SW 1271 (cell line): Measurements from ENCODE around the gene TP53RK.
A peak's percentile ranks its signal among the peaks of the same experiment; 100 is the strongest.
"Not testable (repeated sequence)": the region's sequence is repeated elsewhere in the genome, so short reads cannot be mapped to it uniquely, and the experiment has no call there.

ENCODE experiments used
- DNase-seq, 2 experiments: peaks; one replicate each; lab custom pipeline; 2025; lab: John Stamatoyannopoulos, UW

Gene TP53RK

DNA sequence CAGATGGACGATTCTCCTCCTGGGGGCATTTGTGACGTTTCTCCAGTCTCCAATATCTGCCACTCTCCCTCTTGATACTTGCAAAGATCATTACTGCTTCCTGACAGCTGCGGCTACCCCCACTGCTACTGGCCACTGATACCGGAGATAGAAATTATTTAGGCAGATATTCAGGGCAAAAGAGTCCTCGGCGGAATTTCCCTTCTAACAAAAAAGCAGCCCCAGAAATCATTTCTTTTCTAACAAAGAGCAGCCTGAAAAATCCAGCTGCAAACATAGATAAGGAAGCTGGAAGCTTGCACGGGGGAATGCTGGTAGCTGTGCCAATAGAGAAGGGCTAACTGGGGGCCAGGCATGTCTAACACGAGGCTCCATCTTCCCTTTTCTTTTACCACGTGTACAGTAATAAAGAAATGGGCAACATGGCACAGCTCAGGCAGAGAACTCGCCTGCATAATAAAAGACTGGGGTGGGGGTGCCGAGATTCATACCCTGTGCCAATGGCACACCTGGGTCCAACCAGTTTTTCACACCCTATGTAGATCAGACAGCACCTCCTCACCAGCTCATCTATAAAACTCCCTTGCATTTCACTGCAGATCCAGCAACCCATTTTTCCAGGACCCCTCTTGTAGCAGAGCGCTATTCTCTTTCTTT is 6.1 kb downstream of the TP53RK start:
- DNase-seq = no peak

DNA sequence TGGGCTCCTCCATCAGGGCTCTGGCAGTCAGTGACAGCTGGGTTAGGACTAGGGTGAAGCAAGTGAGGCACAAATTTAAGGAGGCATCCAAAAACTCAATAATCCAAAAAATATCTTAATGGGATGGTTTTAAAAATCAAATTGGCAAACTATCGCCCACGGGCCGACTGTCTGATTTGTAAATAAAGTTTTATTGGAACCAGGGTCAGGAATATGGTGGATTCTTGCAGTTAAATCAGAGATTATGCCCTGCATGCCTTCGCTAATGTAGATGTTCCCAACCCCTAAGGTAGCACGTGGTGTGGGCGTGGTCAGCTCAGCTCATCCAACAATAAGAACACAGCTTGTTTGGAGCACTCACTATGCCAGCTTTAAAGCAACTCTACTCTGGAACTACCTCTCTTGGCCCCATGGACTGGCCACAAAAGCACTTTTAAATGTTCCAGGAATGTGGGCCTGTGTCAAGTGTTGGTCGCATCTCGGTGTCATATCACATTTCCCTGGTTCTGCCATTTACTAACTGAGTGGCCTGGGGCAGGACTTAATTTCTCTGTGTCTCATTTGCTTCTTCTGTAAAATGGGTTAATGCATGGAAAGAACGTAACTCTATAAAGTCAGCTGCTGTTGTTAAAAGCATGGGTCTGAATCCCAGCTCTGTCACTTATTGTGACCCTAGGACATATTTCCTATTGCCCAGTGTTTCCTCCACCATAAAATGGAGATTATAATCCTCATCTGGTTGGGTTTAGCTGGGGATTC is 7.0 kb downstream of the TP53RK start:
- no peak for DNase-seq

DNA sequence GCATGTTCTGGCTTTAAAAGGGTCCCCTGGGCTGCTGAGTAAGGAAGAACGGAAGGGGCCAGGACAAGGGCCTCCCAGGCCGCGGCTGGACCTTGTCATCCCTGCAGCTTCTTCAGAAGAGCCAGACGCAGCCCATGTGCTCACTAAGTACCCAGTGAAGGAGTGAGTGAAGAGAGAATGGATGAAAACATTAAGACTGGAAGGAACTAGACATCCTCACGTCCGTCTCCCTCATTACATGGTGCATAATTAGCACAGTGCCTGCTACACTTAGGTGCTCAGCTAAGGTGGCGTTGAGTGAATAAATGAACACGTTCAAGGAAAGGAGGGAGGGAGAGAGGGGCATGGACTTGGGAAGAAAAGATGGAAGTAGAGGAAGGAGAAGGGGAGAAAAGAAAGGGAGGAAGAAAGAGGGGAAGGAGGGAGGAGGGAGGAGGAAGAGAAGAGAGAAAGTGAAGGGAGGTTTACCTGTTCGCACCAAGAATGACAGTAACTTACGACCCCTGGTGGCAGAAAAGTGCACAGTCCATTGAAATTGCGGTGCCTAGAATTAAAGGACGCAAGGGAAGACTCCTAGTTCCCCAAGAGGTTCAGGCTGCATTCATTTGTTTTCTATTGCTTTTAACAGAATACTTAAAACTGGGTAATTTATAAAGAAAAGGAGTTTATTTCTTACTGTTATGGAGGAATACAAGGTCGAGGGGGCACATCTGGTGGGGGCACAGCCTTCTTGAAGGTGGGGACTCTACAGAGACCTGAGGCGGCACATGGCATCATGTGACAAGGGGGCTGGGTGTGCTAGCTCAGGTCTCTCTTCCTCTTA is 8.0 kb downstream of the TP53RK start:
- DNase-seq = peak in 1 of 2 experiments; percentile 36

DNA sequence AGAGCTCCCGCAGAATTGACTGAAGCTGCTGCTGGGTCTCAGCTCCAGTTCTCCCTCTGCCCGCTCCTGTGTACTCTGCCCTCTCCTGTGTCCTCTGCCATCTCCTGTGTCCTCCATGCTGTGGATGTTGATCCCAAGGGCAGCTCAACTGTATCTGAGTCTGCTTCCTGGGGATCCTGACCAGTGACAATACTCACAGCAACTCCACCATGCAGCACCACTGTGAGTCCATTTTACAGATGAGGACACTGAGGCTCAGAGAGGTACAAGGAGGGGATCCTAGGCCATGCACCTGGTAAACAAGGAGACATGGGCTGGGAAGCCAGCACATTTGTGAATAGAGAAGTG is 8.6 kb downstream of the TP53RK start:
- no peak for DNase-seq

DNA sequence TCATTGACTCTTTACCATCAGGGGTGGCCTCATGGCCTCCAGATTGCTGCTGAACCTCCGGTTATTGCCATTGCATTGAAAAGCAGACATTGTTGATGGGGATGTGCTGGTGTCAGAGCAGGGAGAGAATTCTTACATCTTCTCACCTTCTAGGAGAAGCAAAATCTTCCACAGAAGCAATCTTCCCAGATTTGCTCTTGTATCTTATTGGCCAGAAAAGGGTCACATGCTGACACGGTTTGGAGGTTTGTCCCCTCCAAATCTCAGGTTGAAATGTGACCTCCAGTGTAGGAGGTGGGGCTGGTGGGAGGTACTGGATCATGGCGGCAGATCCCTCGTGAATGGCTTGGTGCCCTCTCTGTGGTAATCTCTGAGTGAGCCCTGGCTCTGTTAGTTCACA is 10.7 kb downstream of the TP53RK start:
- no peak for DNase-seq

DNA sequence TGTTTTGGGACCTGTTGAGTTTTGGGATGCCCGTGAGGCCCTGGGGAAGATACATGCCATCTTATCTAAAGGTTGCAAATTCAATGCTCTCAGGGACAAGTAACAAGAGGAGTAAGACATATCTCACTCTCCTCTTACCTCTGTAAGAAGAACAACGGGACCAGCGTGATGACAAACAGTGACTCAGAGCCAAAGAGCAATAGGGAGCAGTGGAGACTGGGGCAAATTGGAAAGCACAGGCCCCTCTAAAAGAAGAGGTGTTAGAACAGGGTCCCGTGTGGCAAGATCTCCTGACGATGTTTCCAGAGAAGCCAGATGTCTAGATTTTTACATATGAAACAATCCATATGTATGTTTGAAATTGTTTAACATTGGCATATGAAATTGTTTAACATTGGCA is 11.6 kb downstream of the TP53RK start:
- no peak for DNase-seq

DNA sequence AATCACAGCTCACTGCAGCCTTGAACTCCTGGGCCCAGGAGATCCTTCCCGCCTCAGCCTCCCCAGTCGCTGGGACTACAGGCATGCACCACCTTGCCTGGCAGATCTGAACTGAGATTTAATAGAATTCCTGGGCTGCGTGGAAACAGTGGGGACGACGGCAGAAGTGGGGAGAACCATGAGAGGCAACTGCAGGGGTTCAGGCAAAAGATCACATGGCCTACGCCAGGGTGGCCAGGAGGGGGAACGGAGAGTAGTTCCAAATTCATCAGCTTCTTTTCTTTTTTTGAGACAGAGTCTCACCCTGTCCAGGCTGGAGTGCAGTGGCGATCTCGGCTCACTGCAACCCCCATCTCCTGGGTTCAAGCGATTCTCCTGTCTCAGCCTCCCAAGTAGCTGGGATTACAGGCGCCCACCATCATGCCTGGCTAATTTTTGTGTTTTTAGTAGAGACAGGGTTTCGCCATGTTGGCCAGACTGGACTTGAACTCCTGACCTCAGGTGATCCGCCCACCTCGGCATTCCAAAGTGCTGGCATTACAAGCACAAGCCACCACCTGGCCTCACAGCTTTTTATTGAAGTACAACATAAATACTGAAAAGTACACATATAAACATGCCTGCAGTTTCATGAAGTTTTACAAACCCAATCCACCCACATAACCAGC is 12.5 kb downstream of the TP53RK start:
- not testable (repeated sequence) for DNase-seq

DNA sequence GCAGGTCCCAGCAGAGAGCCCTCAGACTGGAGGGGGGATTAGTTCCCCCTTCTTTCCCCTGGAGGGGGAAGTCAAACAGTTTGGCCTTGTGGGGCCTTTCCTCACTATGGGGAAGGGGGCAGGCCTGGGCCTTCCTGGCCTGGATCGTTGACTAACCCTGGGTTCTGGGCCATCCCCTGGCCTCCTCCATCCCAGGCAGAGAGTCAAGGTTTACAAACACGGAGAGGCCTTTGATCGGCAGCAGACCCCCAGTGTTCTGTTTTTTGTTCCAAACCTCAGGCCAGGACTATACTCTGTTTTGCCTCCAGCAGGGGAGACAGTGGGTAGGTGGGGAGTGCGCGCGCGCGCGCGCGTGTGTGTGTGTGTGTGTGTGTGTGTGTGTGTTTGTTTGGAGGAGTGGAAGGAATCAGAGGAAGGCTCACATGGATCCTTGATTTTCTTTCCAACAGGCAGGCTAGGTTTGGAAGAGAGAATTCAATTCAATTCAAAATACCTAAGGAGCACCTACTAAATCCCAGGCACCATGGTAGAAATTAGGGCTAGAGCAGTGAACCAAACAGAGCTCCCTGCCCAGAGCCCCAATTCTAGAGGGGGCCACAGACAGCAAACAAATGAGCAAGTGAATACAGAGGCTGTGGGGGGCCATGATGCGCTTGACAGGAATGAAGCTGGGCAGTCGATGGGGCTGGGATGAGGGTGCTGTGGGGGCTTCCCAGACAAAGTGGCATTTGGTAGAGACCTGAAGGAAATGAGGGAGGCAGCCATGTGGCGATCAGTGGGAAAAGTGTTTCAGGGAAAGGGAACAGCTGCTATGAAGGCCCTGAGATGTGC is 14.8 kb downstream of the TP53RK start:
- no peak for DNase-seq

DNA sequence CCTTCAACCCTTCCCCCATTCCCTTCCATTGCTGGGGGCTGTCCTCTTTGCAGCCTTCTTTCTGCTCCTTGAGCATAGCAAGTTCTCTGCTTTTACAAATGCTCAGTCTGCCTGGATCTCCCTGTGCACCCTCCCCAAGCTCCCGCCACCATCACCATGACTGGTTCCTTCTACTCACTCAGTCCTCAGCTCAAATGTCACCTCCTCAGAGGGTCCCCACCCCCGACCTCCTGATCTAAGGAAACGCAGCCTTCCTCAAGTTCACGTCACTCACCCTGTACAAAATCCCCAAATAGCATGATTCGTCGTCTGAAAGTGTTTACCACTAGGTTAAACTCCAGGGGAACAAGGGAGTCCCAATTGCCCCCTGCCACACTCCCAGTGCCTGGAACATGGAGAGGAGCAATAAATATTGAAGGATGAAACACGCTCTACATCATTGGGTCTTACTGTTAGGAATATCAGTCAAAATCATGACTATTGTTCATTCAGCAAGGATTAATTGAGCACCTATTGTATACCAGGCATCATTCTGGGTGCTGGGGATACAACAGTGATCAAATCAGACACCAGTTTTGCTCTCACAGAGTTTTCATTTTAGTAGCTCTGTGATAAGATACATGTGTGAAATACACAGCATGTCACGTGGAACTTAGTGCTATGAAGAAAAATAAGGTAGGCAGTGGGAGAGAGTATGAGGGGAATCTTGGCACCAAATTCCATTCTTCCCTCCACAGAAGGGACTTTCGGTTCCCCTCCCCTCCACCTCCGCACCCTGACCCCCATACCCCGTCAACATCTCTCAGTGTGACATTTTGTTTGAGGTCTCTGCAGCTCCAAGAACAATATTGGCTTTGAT is 15.6 kb downstream of the TP53RK start:
- no peak for DNase-seq

DNA sequence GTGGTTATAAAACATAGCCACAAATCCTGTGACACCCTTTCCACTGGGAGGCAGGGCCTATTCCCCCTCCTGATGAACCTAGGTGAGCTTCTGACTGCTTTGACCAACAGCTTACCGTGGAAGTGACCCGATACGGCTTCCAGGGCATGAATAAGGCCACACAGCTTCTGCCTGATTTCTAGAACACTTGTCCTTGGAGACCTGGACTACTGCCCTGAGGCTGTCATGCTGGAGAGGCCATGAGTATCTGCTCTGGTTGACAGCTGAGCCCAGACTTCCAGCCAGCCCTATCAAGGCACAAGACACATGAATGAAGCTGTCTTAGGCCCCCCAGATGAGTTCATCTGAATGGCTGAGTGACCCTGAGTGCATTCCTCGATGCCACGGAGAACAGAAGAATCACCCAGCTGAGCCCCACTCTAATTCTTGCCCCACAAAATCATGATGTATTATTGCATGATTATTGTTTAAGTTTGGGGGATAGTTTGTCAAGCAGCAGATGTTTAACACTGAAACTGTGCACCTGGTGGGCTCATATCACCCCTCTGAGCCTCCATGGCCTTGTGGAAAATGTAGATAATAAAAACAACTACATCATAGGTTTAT is 16.6 kb downstream of the TP53RK start:
- DNase-seq = no peak

DNA sequence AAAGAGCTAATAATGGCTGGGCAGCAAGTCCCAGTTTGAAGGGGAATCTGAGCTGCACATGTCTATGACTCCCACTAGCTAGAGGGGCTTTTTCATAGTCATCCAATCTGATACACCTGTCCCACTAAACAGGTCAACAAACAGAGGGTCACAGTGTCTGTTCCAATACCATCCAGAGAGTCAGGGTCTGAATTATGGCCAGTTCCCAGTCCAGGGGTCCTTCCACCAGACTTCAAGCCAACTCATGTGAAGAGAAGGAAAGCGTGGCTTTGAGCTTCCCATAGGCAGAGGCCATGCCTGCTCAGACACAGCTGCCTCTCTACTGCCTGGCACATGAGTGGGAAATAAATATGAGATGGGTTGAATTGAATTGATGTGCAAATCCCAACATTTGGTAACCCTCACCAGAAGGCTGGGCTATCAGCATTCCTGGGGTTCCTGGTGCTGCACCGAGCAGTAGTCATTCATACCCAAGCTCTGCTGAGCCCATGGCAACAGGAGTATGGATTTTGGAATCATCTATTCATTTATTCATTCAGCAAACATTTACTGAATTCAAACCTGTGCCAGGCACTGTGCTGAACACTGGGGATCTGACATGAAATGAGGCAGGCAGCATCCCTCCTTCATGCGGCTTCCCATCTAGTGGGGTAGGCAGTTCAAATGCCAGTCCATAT is 17.2 kb downstream of the TP53RK start:
- DNase-seq = no peak

DNA sequence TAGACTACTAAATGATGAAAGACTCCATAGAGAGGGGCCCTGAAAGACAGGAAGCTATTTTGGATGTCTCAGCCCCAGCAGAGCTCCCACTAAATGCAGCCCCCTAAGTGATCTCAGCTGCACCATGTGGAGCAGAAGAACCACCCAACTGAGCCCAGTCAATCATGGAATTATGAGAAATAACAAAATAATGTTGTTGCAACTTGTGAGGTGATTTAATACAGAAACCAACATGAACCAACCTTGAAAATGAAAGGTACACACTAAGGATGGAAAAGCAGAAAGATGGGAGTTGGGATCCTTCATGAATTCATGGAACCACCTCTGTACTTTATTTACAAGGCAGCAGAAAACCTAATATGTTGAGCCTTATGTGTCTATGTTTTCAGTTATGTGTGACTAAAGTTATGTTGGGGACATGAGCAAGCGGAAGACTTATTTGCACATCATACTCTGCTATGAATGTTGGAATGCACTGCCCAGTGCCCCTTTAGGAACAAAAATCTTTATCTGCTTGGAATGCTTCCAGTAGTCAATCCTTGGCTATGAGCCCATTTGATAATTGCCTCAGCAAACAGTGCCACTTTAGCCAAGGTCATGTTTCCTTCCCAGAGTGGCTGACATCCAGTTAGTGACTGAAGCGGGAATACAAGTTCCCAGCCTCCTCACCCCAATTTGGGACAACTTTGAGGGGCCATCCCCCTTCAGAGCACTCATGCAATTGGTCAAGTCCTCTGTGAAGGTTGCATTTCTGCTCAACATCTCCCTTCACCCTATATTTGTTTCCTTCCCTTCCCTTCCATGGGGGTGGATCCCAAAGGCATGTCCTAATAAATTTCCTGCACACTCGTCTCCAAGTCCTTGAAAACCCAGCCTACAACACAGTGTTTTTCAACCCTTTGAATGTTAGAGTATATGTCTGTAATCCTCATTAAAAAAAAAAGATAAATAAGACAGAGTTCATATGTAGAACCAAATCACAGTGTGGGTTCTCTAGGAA is 18.4 kb downstream of the TP53RK start:
- DNase-seq = no peak

DNA sequence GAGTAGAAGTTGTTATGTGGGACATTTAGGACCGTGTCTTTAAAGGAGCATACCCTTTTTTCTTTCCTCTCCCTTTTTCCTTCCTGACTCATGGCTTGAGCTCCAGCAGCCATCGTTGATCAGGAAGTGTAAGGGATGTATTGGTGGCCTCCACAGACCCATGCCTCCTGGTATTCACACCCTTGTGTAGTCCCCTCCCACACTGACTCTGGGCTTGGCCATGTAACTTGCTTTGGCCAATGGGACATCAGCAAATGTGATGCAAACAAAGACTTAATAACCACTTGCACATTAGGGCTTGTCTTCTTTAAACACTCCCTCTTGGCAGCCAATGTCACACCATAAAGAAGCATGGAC is 19.0 kb downstream of the TP53RK start:
- DNase-seq = no peak

DNA sequence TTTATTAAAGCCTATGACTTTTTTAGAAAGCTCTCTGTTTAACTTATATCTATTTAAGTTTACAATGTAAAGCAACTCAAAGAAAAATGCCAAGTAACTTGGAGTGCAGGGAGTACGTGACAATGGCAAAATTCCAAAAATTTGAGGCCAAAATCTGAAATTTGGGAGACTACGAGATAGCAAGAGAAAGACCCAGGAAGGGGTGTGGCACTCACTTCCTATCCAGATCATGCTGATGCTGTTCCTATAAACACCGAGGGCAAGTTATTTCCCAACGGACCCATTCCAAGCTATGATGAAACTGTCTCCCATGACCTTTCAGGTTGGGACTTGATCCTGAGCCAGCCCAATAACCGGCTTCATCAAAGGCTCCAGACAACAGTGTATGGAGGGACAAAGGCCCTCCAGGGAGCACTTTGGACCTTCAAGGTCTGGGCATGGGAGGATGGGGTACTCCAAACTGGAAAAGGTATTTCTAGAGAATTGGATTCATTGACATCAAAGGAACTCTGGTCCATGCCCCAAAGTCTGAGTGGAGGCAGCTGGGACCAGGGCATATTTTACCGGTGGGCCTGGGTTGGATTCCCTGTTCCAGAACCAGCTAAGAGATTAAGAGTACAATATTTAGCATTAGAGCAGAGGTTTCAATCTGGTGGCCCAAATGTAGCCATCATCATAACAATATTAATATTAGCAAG is 22.3 kb downstream of the TP53RK start:
- DNase-seq = no peak

DNA sequence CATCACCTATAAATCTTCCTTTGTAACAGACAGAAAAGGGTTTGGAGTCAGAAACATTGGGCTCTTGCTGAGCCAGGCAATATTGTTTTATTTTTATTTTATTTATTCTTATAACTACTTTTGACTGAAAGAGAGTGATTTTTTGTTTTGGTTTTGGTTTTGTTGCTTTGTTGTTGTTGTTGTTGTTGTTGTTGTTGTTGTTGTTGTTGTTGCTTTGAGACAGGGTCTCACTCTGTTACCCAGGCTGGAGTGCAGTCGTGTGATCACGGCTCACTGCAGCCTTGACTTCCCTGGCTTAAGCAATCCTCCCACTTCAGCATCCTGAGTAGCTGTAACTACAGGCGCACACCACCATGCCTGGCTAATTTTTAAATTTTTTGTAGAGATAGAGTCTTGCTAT is 22.9 kb downstream of the TP53RK start:
- DNase-seq = no peak

DNA sequence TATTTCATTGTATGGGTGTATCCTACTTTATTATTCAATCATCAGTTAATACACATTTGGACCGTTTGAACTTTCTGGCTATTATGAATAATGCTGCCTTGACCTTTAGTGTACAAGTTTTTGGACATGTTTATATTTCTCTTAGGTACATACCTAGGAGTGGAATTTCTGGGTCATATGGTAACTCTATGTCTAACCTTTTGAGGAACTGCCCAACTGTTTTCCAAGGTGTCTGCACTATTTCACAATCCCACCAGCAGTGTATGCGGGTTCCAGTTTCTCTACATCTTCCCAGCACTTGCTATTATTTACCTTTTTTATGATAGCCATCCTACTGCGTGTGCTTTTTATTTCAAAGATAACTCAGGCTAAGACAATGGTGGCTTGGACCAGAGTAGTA is 23.6 kb downstream of the TP53RK start:
- no peak for DNase-seq

DNA sequence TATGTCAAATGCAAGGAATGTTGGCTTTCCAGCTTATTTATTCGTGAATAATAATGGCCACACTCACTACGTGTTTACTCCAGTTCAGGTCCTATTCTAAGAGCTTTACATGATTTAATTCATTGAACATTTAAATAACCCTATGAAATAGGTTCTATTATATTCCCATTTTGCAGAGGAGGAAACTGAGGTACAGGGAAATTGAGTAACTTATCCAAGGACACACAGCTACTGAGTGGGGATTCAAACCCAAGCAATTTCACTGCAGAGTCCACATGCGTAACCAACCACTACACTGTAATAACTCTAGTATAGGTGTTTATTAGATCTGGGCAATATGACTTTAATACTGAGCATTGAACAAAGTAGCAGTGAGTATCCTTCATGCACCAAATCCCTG is 25.7 kb downstream of the TP53RK start:
- no peak for DNase-seq

DNA sequence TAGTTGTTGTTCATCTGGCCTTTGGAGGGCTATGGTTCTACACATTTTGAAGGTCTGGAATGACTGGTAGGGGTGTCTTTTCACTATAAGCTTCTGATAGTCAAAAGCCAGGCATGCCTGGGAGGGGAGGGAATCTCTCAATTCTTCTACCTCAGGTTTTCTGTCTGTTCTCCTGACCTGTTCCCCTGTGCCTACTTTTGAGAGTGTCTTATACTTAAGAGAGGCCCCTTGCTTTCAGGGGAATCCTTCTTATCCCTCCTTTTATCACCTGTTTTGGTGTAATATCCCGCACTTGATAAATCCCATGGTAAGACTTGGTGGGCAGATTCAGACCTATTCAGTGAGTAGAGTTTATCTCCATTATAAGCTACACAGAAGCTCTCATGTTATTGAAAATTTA is 27.6 kb downstream of the TP53RK start:
- DNase-seq = no peak
